ENCODE data around the gene IQGAP1. TPM values are rescaled to one million over a fixed set of nuclear protein-coding genes. Genes with fewer than 3 reads are reported as not detected.
"Not testable (repeated sequence)": the region's sequence is repeated elsewhere in the genome, so short reads cannot be mapped to it uniquely, and the experiment has no call there.

Gene IQGAP1
- total RNA-seq, 4 donors from 2014 or later: 181 to 285 (median 193) TPM

DNA sequence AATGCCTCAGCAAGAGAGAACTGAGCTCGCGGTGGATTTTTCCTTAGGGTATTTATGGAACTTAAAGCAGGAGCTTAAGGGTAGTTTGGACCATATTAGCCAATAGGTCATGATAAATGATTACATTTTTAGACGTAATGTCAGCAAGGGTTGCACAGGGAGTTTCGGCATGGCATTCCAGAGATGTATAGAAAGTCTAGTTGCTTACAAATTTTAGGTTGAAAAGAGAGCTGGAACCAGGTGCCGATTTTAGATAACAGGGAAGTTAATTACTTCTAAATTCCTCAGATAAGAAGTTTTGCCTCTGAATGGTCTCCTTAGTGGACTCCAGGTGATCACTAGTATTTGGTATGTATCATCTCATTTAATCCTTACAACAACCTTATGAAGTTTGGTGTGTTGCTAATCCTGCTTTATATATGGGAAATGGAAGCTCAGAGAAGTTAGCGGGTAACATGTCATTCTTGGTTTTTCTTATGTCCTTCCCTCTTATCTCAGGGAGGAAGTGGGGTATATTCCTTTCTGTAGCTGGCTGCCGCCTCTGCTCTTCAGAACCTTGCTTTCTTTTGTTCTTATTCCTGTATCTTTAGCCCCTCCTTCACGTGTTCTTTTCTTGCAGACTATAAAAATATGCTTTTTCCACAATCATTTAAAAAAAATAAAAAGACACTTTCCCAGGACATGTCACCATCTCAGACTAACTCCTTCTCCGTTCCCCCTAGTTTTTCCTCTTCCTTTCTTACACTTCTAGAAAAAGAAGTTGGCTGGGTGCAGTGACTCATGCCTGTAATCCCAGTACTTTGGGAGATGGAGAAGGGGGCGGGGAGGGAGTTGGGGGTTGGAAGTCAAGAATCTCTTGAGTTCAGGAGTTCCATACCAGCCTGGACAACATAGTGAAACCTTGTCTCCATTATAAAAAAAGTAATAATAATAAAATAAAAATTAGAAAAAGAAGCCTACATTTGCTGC, 25.7 kb downstream of the IQGAP1 start:
- Histone ChIP-seq H3K36me3 (peaks cover 0 to 6% (median 0%) of the 10 kb centered on the region in 3 donors), H3K4me1 (peaks cover 26 to 70% (median 37%) of the 10 kb centered on the region in 3 donors), H3K9me3 (no peaks in the 10 kb centered on the region), H3K27ac (peak overlapping the region; percentile 67 to 78 (median 71)), H3K27me3 (no peaks in the 10 kb centered on the region), H3K4me3 (peak overlapping the region in 1 of 4 donors; percentile 29)
- no peak for DNase-seq
- 30 to 33% methylated on average over 10 of the region's 10 CpGs for WGBS, 2 donors
- intact Hi-C loops (cut with DNase I): no loop called here
- TF ChIP-seq CTCF (IDR thresholded peaks at IDR 0.05) (no peak), POLR2A (IDR thresholded peaks at IDR 0.05) (no peak)

DNA sequence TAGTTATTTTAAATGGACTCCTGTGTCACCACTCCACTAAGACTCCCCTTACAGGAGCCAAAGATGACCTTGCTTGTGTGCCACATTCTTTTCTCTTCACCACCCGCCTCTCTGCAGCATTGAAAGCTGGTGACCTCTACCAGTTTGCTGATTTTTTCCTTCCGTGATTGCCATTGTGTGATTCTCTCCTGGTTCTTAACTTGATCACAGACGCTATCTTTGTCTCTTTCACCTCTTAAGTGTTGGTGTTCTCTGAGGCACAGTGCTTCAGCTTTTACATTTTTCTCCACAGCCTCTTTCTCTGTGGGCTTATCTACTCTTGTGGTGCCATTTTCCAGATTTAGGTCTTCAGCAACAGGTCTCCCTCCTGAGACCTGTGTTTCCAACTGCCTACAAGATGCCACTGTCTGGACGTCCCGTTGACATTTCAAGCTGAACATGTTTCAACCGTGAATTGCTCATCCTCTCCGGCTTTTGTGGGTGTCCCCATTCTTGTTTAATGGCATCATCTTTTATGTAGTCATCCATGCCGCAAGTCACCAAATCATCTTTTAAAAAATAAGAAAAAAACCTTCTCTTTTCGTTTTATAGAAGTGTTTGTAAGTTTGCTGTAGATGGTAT, 26.5 kb downstream of the IQGAP1 start:
- intact Hi-C loops (cut with DNase I): no loop called here
- TF ChIP-seq POLR2A (IDR thresholded peaks at IDR 0.05) (no peak), CTCF (IDR thresholded peaks at IDR 0.05) (no peak)
- Histone ChIP-seq H3K36me3 (peaks cover 0 to 6% (median 0%) of the 10 kb centered on the region in 3 donors), H3K27me3 (no peaks in the 10 kb centered on the region), H3K4me1 (peaks cover 30 to 70% (median 44%) of the 10 kb centered on the region in 3 donors), H3K27ac (peak overlapping the region in 3 of 4 donors; percentile 67 to 71 (median 71)), H3K4me3 (no peak overlapping the region), H3K9me3 (no peaks in the 10 kb centered on the region)
- WGBS, 2 donors: 40 to 55% methylated on average over 9 of the region's 9 CpGs
- no peak for DNase-seq

GRCh38 chr15:90416052-90416451, 28.0 kb downstream of the IQGAP1 start:
- H3K36me3 ChIP-seq; H3K27ac ChIP-seq; intact Hi-C loops (cut with DNase I); DNase-seq; H3K9me3 ChIP-seq; H3K4me3 ChIP-seq; H3K27me3 ChIP-seq: not testable (repeated sequence)
- 95 to 96% methylated on average over 5 of the region's 5 CpGs for WGBS, 2 donors
- peaks cover 43 to 81% (median 57%) of the 10 kb centered on the region in 3 donors for H3K4me1 ChIP-seq

GRCh38 chr15:90418627-90419026, 30.6 kb downstream of the IQGAP1 start:
- no peak for DNase-seq
- no peak overlapping the region for H3K4me3 ChIP-seq
- H3K9me3 ChIP-seq: no peaks in the 10 kb centered on the region
- WGBS, 2 donors: 71 to 79% methylated on average over 3 to 4 of the region's 4 CpGs
- H3K36me3 ChIP-seq: no peaks in the 10 kb centered on the region
- intact Hi-C loops (cut with DNase I): no loop called here
- H3K4me1 ChIP-seq: peaks cover 42 to 81% (median 59%) of the 10 kb centered on the region in 3 donors
- peak overlapping the region; percentile 54 to 76 (median 69) for H3K27ac ChIP-seq
- no peak for TF ChIP-seq POLR2A (IDR thresholded peaks at IDR 0.05)
- TF ChIP-seq CTCF (IDR thresholded peaks at IDR 0.05): no peak
- no peaks in the 10 kb centered on the region for H3K27me3 ChIP-seq

DNA sequence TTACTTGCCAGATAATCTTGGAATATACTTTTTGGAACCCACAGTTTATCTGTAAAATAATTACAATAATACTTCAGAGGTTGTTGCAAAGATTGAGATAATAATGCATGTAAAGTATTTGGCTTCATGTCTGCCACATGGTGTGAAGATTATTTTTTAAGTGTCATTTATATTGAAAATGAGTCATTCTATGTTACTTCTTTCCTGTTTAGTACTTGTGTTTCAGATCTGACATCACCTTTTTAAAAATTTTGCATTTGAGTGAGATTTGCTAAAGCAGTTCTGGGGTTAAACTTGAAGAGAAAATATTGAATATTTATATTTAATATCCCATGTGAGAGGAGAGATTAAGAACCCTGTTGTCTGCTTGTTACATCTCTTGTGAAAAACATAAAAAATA, 31.2 kb downstream of the IQGAP1 start:
- no peak for TF ChIP-seq CTCF (IDR thresholded peaks at IDR 0.05)
- no peak for TF ChIP-seq POLR2A (IDR thresholded peaks at IDR 0.05)
- Histone ChIP-seq H3K4me3 (no peak overlapping the region), H3K36me3 (no peaks in the 10 kb centered on the region), H3K27me3 (no peaks in the 10 kb centered on the region), H3K4me1 (peaks cover 36 to 81% (median 55%) of the 10 kb centered on the region in 3 donors), H3K9me3 (no peaks in the 10 kb centered on the region), H3K27ac (peak overlapping the region in 3 of 4 donors; percentile 67 to 76 (median 71))
- no peak for DNase-seq
- intact Hi-C loops (cut with DNase I): no loop called here
